Endothelial cell of umbilical vein (primary cell): ENCODE results near the gene USP16. TPM values are rescaled to one million over a fixed set of nuclear protein-coding genes. Genes with fewer than 3 reads are reported as not detected.

ENCODE experiments used
- BruUV-seq: library from RNA; stranded (reverse); fragments of 400-500 nt; replicated peaks from 2 replicates; lab custom pipeline; 2021; lab: Mats Ljungman, UMichigan
- CTCF ChIA-PET: fragments of 300-600, 350-600 bp; sonication (Branson Sonifier 250); formaldehyde crosslinking; loops from one replicate; lab custom pipeline; 2021; ENCODE audit warnings: antibody characterized with exemption, inconsistent platforms; lab: Charles Lee
- POLR2A ChIA-PET: fragments of 300-600, 350-600 bp; sonication (Branson Sonifier 250); formaldehyde crosslinking; loops from one replicate; lab custom pipeline; 2021; ENCODE audit warnings: antibody characterized with exemption, inconsistent platforms; lab: Charles Lee
- DNase-seq: peaks from one replicate; pipeline ENCODE4 v3.0.0-alpha.2; 2011; ENCODE audit warnings: low read depth, low spot score
- FAIRE-seq: peaks from 2 replicates; lab custom pipeline; 2011; peaks lifted over from hg19 to GRCh38; lab: Jason Lieb, UNC
- H2AFZ ChIP-seq: 2 replicates; pipeline ENCODE4 v1.6.0; 2012; ENCODE audit warnings: low read depth, low read length, control low read depth, inconsistent platforms
- H3K27ac ChIP-seq: 2 replicates; pipeline ENCODE4 v1.5.1; 2011; ENCODE audit warnings: low read depth, mild to moderate bottlenecking, control low read depth, low read length, moderate library complexity; ENCODE audit not compliant: insufficient read depth
- H3K27me3 ChIP-seq, 2 experiments: 2 replicates each; pipeline versions ENCODE4 v1.6.0 to v1.6.1; 2011; ENCODE audit warnings: low read length in 2 of 2, mixed read lengths in 1 of 2; ENCODE audit not compliant: control insufficient read depth in 2 of 2, insufficient read depth in 2 of 2
- H3K36me3 ChIP-seq, 2 experiments: 2 replicates in 1 of 2; 3 replicates in 1 of 2; pipeline ENCODE4 v1.5.1; 2011; ENCODE audit warnings: low read length in 2 of 2, mild to moderate bottlenecking in 1 of 2, moderate library complexity in 1 of 2; ENCODE audit not compliant: control insufficient read depth in 2 of 2, insufficient read depth in 2 of 2; ENCODE audit errors: extremely low read depth in 1 of 2
- H3K4me1 ChIP-seq: 3 replicates; pipeline ENCODE4 v1.5.1; 2011; ENCODE audit warnings: mild to moderate bottlenecking, low read length; ENCODE audit not compliant: control insufficient read depth, insufficient read depth; ENCODE audit errors: extremely low read depth
- H3K4me2 ChIP-seq: 2 replicates; pipeline ENCODE4 v1.6.1; 2011; ENCODE audit warnings: low read length, control low read depth, mixed read lengths; ENCODE audit not compliant: insufficient read depth
- H3K4me3 ChIP-seq, 3 experiments: fragments of 200-600 bp in 1 of 3; sonication (generic), shearing (Covaris generic) in 1 of 3; replicated peaks in 1 of 3; 2 replicates each; pipeline ENCODE4 v1.5.1; 2011 to 2016; ENCODE audit warnings: control low read depth in 3 of 3, low read length in 3 of 3, mild to moderate bottlenecking in 2 of 3, inconsistent platforms in 1 of 3, low read depth in 1 of 3, moderate library complexity in 1 of 3; ENCODE audit not compliant: insufficient read depth in 1 of 3
- H3K79me2 ChIP-seq: 2 replicates; pipeline ENCODE4 v1.6.0; 2012; ENCODE audit warnings: low read length, inconsistent platforms; ENCODE audit not compliant: control insufficient read depth, insufficient read depth
- H3K9ac ChIP-seq: replicated peaks from 2 replicates; pipeline ENCODE3; 2011; ENCODE audit warnings: low read length, control low read depth; ENCODE audit not compliant: insufficient read depth; ENCODE audit errors: extremely low read depth
- H3K9me1 ChIP-seq: replicated peaks from 3 replicates; pipeline ENCODE4 v1.6.0; 2011; ENCODE audit warnings: mild to moderate bottlenecking, low read length; ENCODE audit not compliant: control insufficient read depth, insufficient read depth; ENCODE audit errors: extremely low read depth
- H3K9me3 ChIP-seq: replicated peaks from 2 replicates; pipeline ENCODE4 v1.5.1; 2012; ENCODE audit warnings: low read length, inconsistent platforms; ENCODE audit not compliant: control insufficient read depth, insufficient read depth
- H4K20me1 ChIP-seq: replicated peaks from 2 replicates; pipeline ENCODE3; 2011; ENCODE audit warnings: mild to moderate bottlenecking, low read length; ENCODE audit not compliant: control insufficient read depth, insufficient read depth; ENCODE audit errors: extremely low read depth
- EZH2 ChIP-seq: IDR thresholded peaks from 2 replicates; pipeline ENCODE4 v1.6.1; 2012; ENCODE audit warnings: borderline replicate concordance, low read depth, mild to moderate bottlenecking, moderate library complexity, low read length, inconsistent platforms; ENCODE audit not compliant: severe bottlenecking
- FOS ChIP-seq: IDR thresholded peaks from 2 replicates; pipeline ENCODE4 v1.6.1; 2011; ENCODE audit warnings: mild to moderate bottlenecking, low read length, moderate library complexity, borderline replicate concordance; ENCODE audit not compliant: insufficient read depth
- GATA2 ChIP-seq: IDR thresholded peaks from 2 replicates; pipeline ENCODE4 v1.7.0; 2011; ENCODE audit warnings: low read depth, mild to moderate bottlenecking, moderate library complexity, mixed read lengths, low read length; ENCODE audit not compliant: insufficient read length, insufficient read depth
- JUN ChIP-seq: IDR thresholded peaks from 2 replicates; pipeline ENCODE4 v1.6.1; 2011; ENCODE audit warnings: borderline replicate concordance, low read depth; ENCODE audit not compliant: insufficient read length, insufficient read depth
- MAX ChIP-seq: IDR thresholded peaks from 2 replicates; pipeline ENCODE4 v1.6.1; 2011; ENCODE audit not compliant: insufficient read depth, insufficient read length
- POLR2A ChIP-seq: IDR thresholded peaks from 2 replicates; pipeline ENCODE4 v1.6.1; 2012; ENCODE audit warnings: low read depth, mild to moderate bottlenecking, control low read depth, low read length
- POLR2AphosphoS5 ChIP-seq: IDR thresholded peaks from 2 replicates; pipeline ENCODE4 v1.6.1; 2012; ENCODE audit warnings: low read depth, mild to moderate bottlenecking, control low read depth, low read length, moderate library complexity; ENCODE audit not compliant: insufficient read depth
- dilution Hi-C: fragments of 300-500 bp; cut with MboI; formaldehyde crosslinking; loops from one replicate; pipeline ENCODE4 v1.15.0; 2019; ENCODE audit warnings: low sequenced_read_pairs; ENCODE audit not compliant: extremely low pct_ligation_motif_present
- intact Hi-C: fragments of 100-400 bp; cut with micrococcal nuclease; formaldehyde crosslinking; loops from one replicate; pipeline ENCODE4 v1.10.0; 2022
- polyA plus RNA-seq, 4 experiments: library from polyadenylated mRNA; depleted of rRNA in 3 of 4; stranded (reverse) in 3 of 4; unstranded in 1 of 4; fragments of >200 nt; gene quantifications; 2 replicates each; pipeline versions ENCODE4 v1.2.1 to v1.2.3, GENCODE V29; 2011 to 2012; ENCODE audit warnings: missing spikeins in 1 of 4
- total RNA-seq: library from RNA; stranded (reverse); gene quantifications from 2 replicates; pipeline ENCODE4 v1.2.3, GENCODE V29; 2021
- TF ChIP-seq, protein P1 (sequence below), 2 donors: IDR thresholded peaks; 1 replicate in 1 of 2; 2 replicates in 1 of 2; pipeline ENCODE4 v1.5.1; 2011; ENCODE audit warnings: low read length in 2 of 2, mild to moderate bottlenecking in 2 of 2, moderate library complexity in 2 of 2, control low read depth in 1 of 2, inconsistent platforms in 1 of 2, low read depth in 1 of 2; ENCODE audit not compliant: insufficient read depth in 1 of 2; ENCODE audit errors: extremely low read depth in 1 of 2

Gene USP16
- total and polyA plus RNA-seq, 2 donors (not counting 3 experiments of a cell fraction or from before 2014, with no cell fraction given) = 5.9 to 31.3 TPM

GRCh38 chr21:29080454-29080941 is 56.0 kb downstream of the USP16 start:
- DNase-seq = peak; percentile 28
- Histone ChIP-seq H3K4me1 (peaks cover 17% of the 10 kb centered on the region), H3K27ac (no peak overlapping the region), H3K27me3 (no peaks in the 10 kb centered on the region), H3K9me1 (no peaks in the 10 kb centered on the region), H3K9ac (no peak overlapping the region), H3K9me3 (no peaks in the 10 kb centered on the region), H4K20me1 (no peaks in the 10 kb centered on the region), H3K4me2 (no peak overlapping the region), H2AFZ (no peak overlapping the region), H3K79me2 (no peaks in the 10 kb centered on the region), H3K36me3 (no peaks in the 10 kb centered on the region), H3K4me3 (no peak overlapping the region)
- peak; percentile 24 for FAIRE-seq
- intact Hi-C loops = no loop called here
- dilution Hi-C loops = no loop called here
- ChIA-PET POLR2A (no interaction called here), CTCF (interaction anchor here (0.8 to 1.2 kb wide), 3 partner anchors 9 to 296 kb away, joined by 4 to 6 read pairs (median 4); no protein-coding TSS in a partner anchor)
- no peak for TF ChIP-seq POLR2AphosphoS5
- no peak for TF ChIP-seq FOS
- no peak for TF ChIP-seq POLR2A
- TF ChIP-seq EZH2 = no peak
- no peak for TF ChIP-seq GATA2
- TF ChIP-seq, protein P1, sequence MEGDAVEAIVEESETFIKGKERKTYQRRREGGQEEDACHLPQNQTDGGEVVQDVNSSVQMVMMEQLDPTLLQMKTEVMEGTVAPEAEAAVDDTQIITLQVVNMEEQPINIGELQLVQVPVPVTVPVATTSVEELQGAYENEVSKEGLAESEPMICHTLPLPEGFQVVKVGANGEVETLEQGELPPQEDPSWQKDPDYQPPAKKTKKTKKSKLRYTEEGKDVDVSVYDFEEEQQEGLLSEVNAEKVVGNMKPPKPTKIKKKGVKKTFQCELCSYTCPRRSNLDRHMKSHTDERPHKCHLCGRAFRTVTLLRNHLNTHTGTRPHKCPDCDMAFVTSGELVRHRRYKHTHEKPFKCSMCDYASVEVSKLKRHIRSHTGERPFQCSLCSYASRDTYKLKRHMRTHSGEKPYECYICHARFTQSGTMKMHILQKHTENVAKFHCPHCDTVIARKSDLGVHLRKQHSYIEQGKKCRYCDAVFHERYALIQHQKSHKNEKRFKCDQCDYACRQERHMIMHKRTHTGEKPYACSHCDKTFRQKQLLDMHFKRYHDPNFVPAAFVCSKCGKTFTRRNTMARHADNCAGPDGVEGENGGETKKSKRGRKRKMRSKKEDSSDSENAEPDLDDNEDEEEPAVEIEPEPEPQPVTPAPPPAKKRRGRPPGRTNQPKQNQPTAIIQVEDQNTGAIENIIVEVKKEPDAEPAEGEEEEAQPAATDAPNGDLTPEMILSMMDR (IDR thresholded peaks at IDR 0.05; ENCODE audit: extremely low read depth in 1 of 2, insufficient read depth in 1 of 2, low read depth in 1 of 2, low read length in 2 of 2) = no peak
- no peak for TF ChIP-seq MAX
- no peak for TF ChIP-seq JUN
- BruUV-seq = no TSS peak
